GM18909 (cell line): ENCODE data around the gene ADGRV1.

Experiments
- ATAC-seq: cut with Tn5 transposase; IDR thresholded peaks from one replicate; pipeline ENCODE4 v1.9.1; 2021; ENCODE audit warnings: mild to moderate bottlenecking; ENCODE audit not compliant: unreplicated experiment, poor library complexity

The ADGRV1 gene

GRCh38 chr5:91206103-91206502 lies 647.5 kb downstream of the ADGRV1 start:
- no peak for ATAC-seq

DNA sequence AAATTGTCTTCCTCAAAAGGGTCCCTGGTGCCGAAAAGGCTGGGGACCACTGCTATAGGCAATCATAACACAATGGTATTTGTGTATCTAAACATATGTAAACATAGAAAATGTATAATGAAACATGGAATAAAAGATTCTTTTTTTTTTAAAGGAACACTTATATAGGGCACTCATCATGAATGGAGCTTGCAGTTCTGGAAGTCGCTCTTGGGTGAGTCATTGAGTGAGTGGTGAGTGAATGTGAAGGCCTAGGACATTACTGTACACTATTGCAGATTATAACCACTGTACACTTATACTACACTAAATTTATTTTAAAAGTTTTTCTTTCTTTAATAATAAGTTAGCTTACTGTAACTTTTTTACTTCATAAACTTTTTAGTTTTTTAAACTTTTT lies 648.1 kb downstream of the ADGRV1 start:
- no peak for ATAC-seq

GRCh38 chr5:91207248-91207647 lies 648.7 kb downstream of the ADGRV1 start:
- no peak for ATAC-seq

DNA sequence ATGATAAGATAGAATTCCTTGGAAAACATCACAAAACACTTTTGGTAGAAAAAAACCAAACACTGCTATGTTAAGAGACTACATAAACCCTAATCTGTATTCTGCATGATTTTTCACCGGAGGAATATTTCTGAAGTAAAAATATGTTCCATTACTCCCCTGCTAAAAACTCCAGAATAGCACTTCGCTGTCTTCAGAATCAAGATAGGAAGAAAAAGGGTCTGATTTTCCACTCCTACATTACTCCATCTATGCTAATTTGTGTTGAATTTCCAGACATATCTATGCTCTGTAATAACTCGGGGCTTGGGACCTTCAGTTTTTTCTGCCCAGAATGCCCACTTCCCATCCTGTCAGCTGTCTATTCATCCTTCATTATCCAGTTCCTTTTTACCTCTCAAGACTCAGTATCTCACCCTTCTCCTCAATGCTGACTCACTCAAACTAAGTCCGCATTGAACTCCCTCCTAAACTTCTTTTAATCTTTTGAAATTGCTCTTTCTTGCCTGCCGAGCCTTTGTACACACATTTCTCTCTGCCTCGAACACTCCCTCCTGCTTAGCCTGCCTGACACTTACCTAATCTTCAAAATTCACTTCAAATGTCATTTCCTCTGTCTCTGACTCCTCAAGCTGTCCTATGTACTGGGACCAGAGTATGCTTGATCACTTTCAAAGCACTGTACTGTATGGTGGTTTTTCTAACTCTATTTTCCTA lies 653.6 kb downstream of the ADGRV1 start:
- ATAC-seq: no peak

DNA sequence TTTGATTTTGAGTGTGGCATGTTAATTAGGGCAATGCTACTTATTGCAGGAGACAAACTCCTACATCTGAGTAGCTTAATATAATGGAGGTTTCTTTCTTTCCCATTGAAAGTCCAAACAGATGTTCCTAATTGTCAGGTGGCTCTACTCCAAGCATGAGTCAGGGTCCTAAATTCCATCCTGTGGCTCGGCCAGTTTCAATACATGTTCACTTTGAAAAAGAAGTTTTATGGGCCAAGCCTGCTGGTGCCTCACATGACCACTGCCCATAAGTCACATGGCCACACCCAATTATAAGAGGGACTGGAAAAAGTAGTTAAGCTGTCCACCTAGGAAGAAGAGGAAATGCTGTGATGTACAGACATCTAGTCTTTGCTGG lies 654.1 kb downstream of the ADGRV1 start:
- ATAC-seq: no peak
